ENCODE data around the gene KANSL1.

GRCh38 chr17:46031920-46032319 lies 161.3 kb downstream of the KANSL1 start:
- TF ChIP-seq ZBTB40 (IDR thresholded peaks at IDR 0.05; ENCODE audit: borderline replicate concordance) (no peak), SMC3 (IDR thresholded peaks at IDR 0.05; ENCODE audit: borderline replicate concordance, low read length) (no peak), POLR2A (IDR thresholded peaks at IDR 0.05; ENCODE audit: low read depth, low read length) (no peak)
